ENCODE measurements around the gene GRAMD1A.

- TF ChIP-seq GATA2 (IDR thresholded peaks at IDR 0.05; ENCODE audit: low read depth, low read length) (no peak), GATA3 (IDR thresholded peaks at IDR 0.05; ENCODE audit: low read depth, low read length) (no peak)
Observed at GRCh38 chr19:35011091-35011689, 11.1 kb downstream of the GRAMD1A start.

All from SH-SY5Y (cell line).